ENCODE results near the gene NAALAD2.

DNA sequence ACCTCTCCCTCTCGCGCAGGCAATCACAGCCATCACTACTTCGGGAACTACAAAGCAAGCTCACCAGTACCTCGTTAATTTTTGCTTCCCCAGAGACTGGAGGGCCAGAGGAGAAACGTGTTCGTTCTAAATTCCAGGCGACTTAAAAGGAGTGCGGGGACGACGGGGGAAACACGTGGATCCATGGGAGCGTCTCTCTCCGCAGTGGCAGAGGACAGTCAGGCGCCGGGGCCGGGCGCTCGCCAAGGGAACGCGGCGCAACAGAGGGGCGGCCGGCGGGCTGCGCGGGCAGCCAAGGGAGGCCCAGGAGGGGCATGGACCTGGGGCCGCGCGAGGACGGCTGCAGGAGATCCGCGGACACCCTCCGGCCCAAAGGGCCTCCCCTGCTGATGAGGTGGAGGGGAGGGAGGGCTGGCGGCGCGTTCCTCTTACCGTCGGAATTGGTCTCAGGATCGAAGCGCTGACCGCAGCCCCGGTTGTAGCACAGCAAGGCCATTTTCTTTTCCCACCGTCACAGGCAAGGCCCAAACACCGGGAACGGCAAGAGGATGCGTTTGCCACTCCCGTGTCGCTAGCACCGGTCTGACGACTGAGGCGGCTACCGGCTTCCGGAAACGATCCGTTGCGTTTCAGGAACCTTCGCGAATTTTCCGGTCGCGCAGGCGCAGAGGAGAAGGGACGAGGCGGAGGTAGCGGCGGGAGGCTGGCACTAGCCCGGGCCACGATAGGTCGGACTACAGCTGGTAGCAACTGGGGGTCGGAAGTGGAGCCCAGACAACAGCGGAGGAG is 88.2 kb downstream of the NAALAD2 start, which contains the start of gene CHORDC1:
- TF ChIP-seq, protein P1, sequence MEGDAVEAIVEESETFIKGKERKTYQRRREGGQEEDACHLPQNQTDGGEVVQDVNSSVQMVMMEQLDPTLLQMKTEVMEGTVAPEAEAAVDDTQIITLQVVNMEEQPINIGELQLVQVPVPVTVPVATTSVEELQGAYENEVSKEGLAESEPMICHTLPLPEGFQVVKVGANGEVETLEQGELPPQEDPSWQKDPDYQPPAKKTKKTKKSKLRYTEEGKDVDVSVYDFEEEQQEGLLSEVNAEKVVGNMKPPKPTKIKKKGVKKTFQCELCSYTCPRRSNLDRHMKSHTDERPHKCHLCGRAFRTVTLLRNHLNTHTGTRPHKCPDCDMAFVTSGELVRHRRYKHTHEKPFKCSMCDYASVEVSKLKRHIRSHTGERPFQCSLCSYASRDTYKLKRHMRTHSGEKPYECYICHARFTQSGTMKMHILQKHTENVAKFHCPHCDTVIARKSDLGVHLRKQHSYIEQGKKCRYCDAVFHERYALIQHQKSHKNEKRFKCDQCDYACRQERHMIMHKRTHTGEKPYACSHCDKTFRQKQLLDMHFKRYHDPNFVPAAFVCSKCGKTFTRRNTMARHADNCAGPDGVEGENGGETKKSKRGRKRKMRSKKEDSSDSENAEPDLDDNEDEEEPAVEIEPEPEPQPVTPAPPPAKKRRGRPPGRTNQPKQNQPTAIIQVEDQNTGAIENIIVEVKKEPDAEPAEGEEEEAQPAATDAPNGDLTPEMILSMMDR (IDR thresholded peaks at IDR 0.05; ENCODE audit: low read depth, low read length) = no peak
- no peak for TF ChIP-seq EZH2phosphoT487 (IDR thresholded peaks at IDR 0.05; ENCODE audit: low read depth)
